IMR-90 (cell line): Measurements from ENCODE around the gene EID2B. TPM values are rescaled to one million over a fixed set of nuclear protein-coding genes. Genes with fewer than 3 reads are reported as not detected.

ENCODE experiments used
- ATAC-seq: fragments of 200-7000 bp; cut with Tn5 transposase; 2 replicates; pipeline ENCODE4 v1.9.1; 2020; ENCODE audit warnings: low read depth, mild to moderate bottlenecking, moderate library complexity
- BruUV-seq: library from RNA; stranded (reverse); fragments of 400-500 nt; replicated peaks from 2 replicates; lab custom pipeline; 2021; lab: Mats Ljungman, UMichigan
- CTCF ChIA-PET: fragments of 300-600 bp; formaldehyde crosslinking; extraction: SDS; loops from one replicate; lab custom pipeline; 2021; ENCODE audit warnings: antibody characterized with exemption; lab: Yijun Ruan, JAX
- POLR2A ChIA-PET: fragments of 300-600 bp; sonication (Branson Sonifier 250); formaldehyde crosslinking; loops from one replicate; lab custom pipeline; 2022; ENCODE audit warnings: antibody characterized with exemption; ENCODE audit not compliant: unreplicated experiment; lab: Charles Lee
- DNase-seq: peaks from one replicate; pipeline ENCODE4 v3.0.0; 2013
- H2AFZ ChIP-seq: replicated peaks from 2 replicates; pipeline ENCODE3; 2013; ENCODE audit warnings: low read length, mild to moderate bottlenecking; ENCODE audit not compliant: poor library complexity
- H2AK5ac ChIP-seq: 2 replicates; pipeline ENCODE4 v1.6.1; 2013; ENCODE audit warnings: low read depth, low read length, inconsistent platforms
- H2AK9ac ChIP-seq: replicated peaks from 2 replicates; pipeline ENCODE3; 2013; ENCODE audit warnings: mild to moderate bottlenecking, low read depth, low read length, moderate library complexity; ENCODE audit not compliant: poor library complexity
- H2BK120ac ChIP-seq: 2 replicates; pipeline ENCODE4 v1.6.1; 2013; ENCODE audit warnings: low read depth, low read length, inconsistent platforms
- H2BK15ac ChIP-seq: 3 replicates; pipeline ENCODE4 v1.6.1; 2013; ENCODE audit warnings: low read depth, low read length, inconsistent platforms
- H2BK20ac ChIP-seq: 2 replicates; pipeline ENCODE4 v1.6.1; 2013; ENCODE audit warnings: low read depth, mild to moderate bottlenecking, inconsistent platforms, low read length, moderate library complexity
- H2BK5ac ChIP-seq: 2 replicates; pipeline ENCODE4 v1.6.1; 2013; ENCODE audit warnings: mild to moderate bottlenecking, low read depth, low read length, inconsistent platforms; ENCODE audit not compliant: poor library complexity, severe bottlenecking
- H3K14ac ChIP-seq: replicated peaks from 2 replicates; pipeline ENCODE4 v1.6.1; 2013; ENCODE audit warnings: low read depth, low read length, inconsistent platforms
- H3K18ac ChIP-seq: 2 replicates; pipeline ENCODE4 v1.6.1; 2013; ENCODE audit warnings: low read depth, low read length, control low read depth
- H3K23ac ChIP-seq: 2 replicates; pipeline ENCODE4 v1.6.1; 2013; ENCODE audit warnings: low read depth, low read length, inconsistent platforms
- H3K27ac ChIP-seq: 2 replicates; pipeline ENCODE4 v1.5.1; 2013; ENCODE audit warnings: mild to moderate bottlenecking, control low read depth, low read length; ENCODE audit not compliant: insufficient read depth
- H3K27me3 ChIP-seq: 2 replicates; pipeline ENCODE4 v1.6.1; 2013; ENCODE audit warnings: low read length; ENCODE audit not compliant: control insufficient read depth, insufficient read depth
- H3K36me3 ChIP-seq: 2 replicates; pipeline ENCODE4 v1.6.1; 2013; ENCODE audit warnings: low read length, mixed read lengths; ENCODE audit not compliant: control insufficient read depth, insufficient read depth
- H3K4ac ChIP-seq: 2 replicates; pipeline ENCODE4 v1.6.1; 2013; ENCODE audit warnings: low read depth, low read length, inconsistent platforms
- H3K4me1 ChIP-seq: 2 replicates; pipeline ENCODE4 v1.6.1; 2013; ENCODE audit warnings: low read length, mixed read lengths; ENCODE audit not compliant: control insufficient read depth, insufficient read depth
- H3K4me2 ChIP-seq: 2 replicates; pipeline ENCODE4 v1.6.1; 2013; ENCODE audit warnings: low read depth, mild to moderate bottlenecking, control low read depth, low read length, moderate library complexity
- H3K4me3 ChIP-seq: 2 replicates; pipeline ENCODE4 v1.5.1; 2013; ENCODE audit warnings: low read depth, mild to moderate bottlenecking, control low read depth, low read length, moderate library complexity; ENCODE audit not compliant: insufficient read depth
- H3K56ac ChIP-seq: 2 replicates; pipeline ENCODE4 v1.6.1; 2013; ENCODE audit warnings: low read length, inconsistent platforms; ENCODE audit not compliant: insufficient read depth; ENCODE audit errors: extremely low read depth
- H3K79me1 ChIP-seq, 2 experiments: 2 replicates each; pipeline ENCODE4 v1.6.1; 2013; ENCODE audit warnings: low read length in 2 of 2, inconsistent platforms in 1 of 2, low read depth in 1 of 2
- H3K9ac ChIP-seq: 2 replicates; pipeline ENCODE4 v1.6.1; 2013; ENCODE audit warnings: low read depth, low read length, control low read depth
- H3K9me1 ChIP-seq: 2 replicates; pipeline ENCODE4 v1.6.1; 2013; ENCODE audit warnings: low read length, inconsistent platforms; ENCODE audit not compliant: insufficient read depth
- H3K9me3 ChIP-seq: 2 replicates; pipeline ENCODE4 v1.6.1; 2013; ENCODE audit warnings: low read length; ENCODE audit not compliant: control insufficient read depth, insufficient read depth
- H4K20me1 ChIP-seq: 2 replicates; pipeline ENCODE4 v1.6.1; 2013; ENCODE audit warnings: low read length, inconsistent platforms; ENCODE audit not compliant: insufficient read depth
- H4K5ac ChIP-seq: 2 replicates; pipeline ENCODE4 v1.6.1; 2013; ENCODE audit warnings: mild to moderate bottlenecking, low read depth, low read length, control low read depth
- H4K8ac ChIP-seq, 2 experiments: 2 replicates each; pipeline ENCODE4 v1.6.1; 2013; ENCODE audit warnings: low read depth in 2 of 2, low read length in 2 of 2, control low read depth in 1 of 2, inconsistent platforms in 1 of 2
- H4K91ac ChIP-seq: 2 replicates; pipeline ENCODE4 v1.6.1; 2013; ENCODE audit warnings: low read depth, low read length, inconsistent platforms; ENCODE audit not compliant: insufficient read depth
- BHLHE40 ChIP-seq: fragments of 150-350 bp; IDR thresholded peaks from 2 replicates; pipeline ENCODE4 v1.6.1; 2016; ENCODE audit warnings: mild to moderate bottlenecking, low read depth, low read length
- CEBPB ChIP-seq: IDR thresholded peaks from 2 replicates; pipeline ENCODE4 v1.6.1; 2012; ENCODE audit warnings: low read depth, low read length, improper control_type of control experiment
- CHD1 ChIP-seq: IDR thresholded peaks from 2 replicates; pipeline ENCODE4 v1.6.1; 2012; ENCODE audit warnings: low read depth, low read length, improper control_type of control experiment
- FOS ChIP-seq: fragments of 150-350 bp; IDR thresholded peaks from 2 replicates; pipeline ENCODE4 v1.6.1; 2016; ENCODE audit warnings: low read depth, low read length
- MAFK ChIP-seq: IDR thresholded peaks from 2 replicates; pipeline ENCODE4 v1.6.1; 2012; ENCODE audit warnings: low read depth, low read length, improper control_type of control experiment
- MAZ ChIP-seq: IDR thresholded peaks from 2 replicates; pipeline ENCODE4 v1.6.1; 2012; ENCODE audit warnings: low read depth, mild to moderate bottlenecking, low read length, improper control_type of control experiment, moderate library complexity, borderline replicate concordance
- MXI1 ChIP-seq: IDR thresholded peaks from 2 replicates; pipeline ENCODE4 v1.6.1; 2012; ENCODE audit warnings: low read depth, mild to moderate bottlenecking, low read length, moderate library complexity, borderline replicate concordance
- NFE2L2 ChIP-seq: fragments of 150-350 bp; IDR thresholded peaks from 2 replicates; pipeline ENCODE4 v1.6.1; 2016; ENCODE audit warnings: low read depth, mild to moderate bottlenecking, low read length
- POLR2A ChIP-seq: IDR thresholded peaks from 2 replicates; pipeline ENCODE4 v1.6.1; 2012; ENCODE audit warnings: mild to moderate bottlenecking, low read depth, low read length
- RAD21 ChIP-seq: IDR thresholded peaks from 2 replicates; pipeline ENCODE4 v1.6.1; 2012; ENCODE audit warnings: low read length, improper control_type of control experiment
- RCOR1 ChIP-seq: IDR thresholded peaks from 2 replicates; pipeline ENCODE4 v1.6.1; 2012; ENCODE audit warnings: mild to moderate bottlenecking, low read length, improper control_type of control experiment; ENCODE audit not compliant: insufficient replicate concordance
- RFX5 ChIP-seq: IDR thresholded peaks from 2 replicates; pipeline ENCODE4 v1.8.0; 2012; ENCODE audit warnings: low read depth, mild to moderate bottlenecking, low read length, moderate library complexity
- SMC3 ChIP-seq: fragments of 150-350 bp; IDR thresholded peaks from 2 replicates; pipeline ENCODE4 v1.6.1; 2016; ENCODE audit warnings: low read depth, mild to moderate bottlenecking, antibody characterized with exemption, low read length, moderate library complexity
- WGBS, 2 experiments: methylation state at CpG; one replicate each; pipeline versions ENCODE4 v1.1.5 to v1.1.7; 2013; ENCODE audit warnings: missing lambda C conversion rate in 2 of 2; ENCODE audit not compliant: insufficient read length in 1 of 2; ENCODE audit errors: extremely low coverage in 2 of 2; 5-methylcytosine and 5-hydroxymethylcytosine counted together
- dilution Hi-C: fragments of 300-500 bp; cut with HindIII; formaldehyde crosslinking; loops from one replicate; pipeline ENCODE4 v1.14.3; 2018; ENCODE audit warnings: low sequenced_read_pairs; ENCODE audit not compliant: unreplicated experiment
- in situ Hi-C: fragments of 300-500 bp; cut with MboI; formaldehyde crosslinking; loops from 3 replicates; pipeline ENCODE4 v1.14.3; 2019; ENCODE audit warnings: low sequenced_read_pairs, inconsistent platforms, mixed read lengths
- intact Hi-C: fragments of 100-400 bp; cut with micrococcal nuclease; formaldehyde crosslinking; loops from 2 replicates; pipeline ENCODE4 v1.10.0; 2022
- polyA plus RNA-seq, 3 experiments: library from polyadenylated mRNA; depleted of rRNA; stranded (reverse); fragments of >200 nt; gene quantifications; 2 replicates each; pipeline ENCODE4 v1.2.3, GENCODE V29; 2012; ENCODE audit warnings: low replicate concordance in 1 of 3
- total RNA-seq: library from RNA; depleted of rRNA; stranded (reverse); fragments of >200 nt; gene quantifications from 2 replicates; pipeline ENCODE4 v1.2.3, GENCODE V29; 2012
- TF ChIP-seq, protein P1 (sequence below): fragments of 150-350 bp; IDR thresholded peaks from 2 replicates; pipeline ENCODE4 v1.6.1; 2017; ENCODE audit warnings: mild to moderate bottlenecking, antibody characterized with exemption, low read length, low read depth
- TF ChIP-seq, protein P2 (sequence below): conservative IDR thresholded peaks from 2 replicates; pipeline ENCODE4 v1.5.1; 2012; ENCODE audit warnings: mild to moderate bottlenecking, low read depth, low read length, improper control_type of control experiment
- TF ChIP-seq, protein P3 (sequence below): fragments of 150-350 bp; IDR thresholded peaks from 2 replicates; pipeline ENCODE4 v1.6.1; 2016; ENCODE audit warnings: low read depth, mild to moderate bottlenecking, low read length, moderate library complexity, borderline replicate concordance

Gene EID2B
- total and polyA plus RNA-seq, 2 of the 4 experiments (the other 2 are of a cell fraction) = 2.5 to 2.7 TPM

DNA sequence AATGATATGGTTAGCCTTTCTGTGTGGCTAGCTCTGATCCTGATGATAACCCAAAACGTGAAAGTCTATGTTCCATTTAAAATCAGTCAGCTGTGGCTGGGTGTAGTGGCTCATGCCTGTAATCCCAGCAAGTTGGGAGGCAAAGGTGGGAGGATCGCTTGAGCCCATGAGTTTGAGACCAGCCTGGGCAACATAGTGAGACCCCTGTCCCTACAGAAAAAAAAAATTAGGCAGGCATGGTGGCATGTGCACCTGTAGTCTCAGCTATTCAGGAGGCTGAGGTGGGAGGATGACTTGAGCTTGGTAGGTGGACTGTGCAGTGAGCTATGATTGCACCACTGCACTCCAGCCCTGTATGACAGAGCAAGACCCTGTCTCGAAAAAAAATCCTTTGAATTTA is 1.1 kb upstream of the EID2B start:
- Histone ChIP-seq H3K27ac (no peak overlapping the region), H3K4ac (no peak overlapping the region), H3K27me3 (no peaks in the 10 kb centered on the region), H3K23ac (no peak overlapping the region), H2BK15ac (no peak overlapping the region), H3K14ac (no peak overlapping the region), H2AFZ (no peak overlapping the region), H3K4me2 (no peak overlapping the region), H2BK120ac (no peak overlapping the region), H3K9me3 (no peaks in the 10 kb centered on the region), H2AK5ac (no peak overlapping the region), H3K4me1 (no peaks in the 10 kb centered on the region), H2BK5ac (no peak overlapping the region), H3K36me3 (no peaks in the 10 kb centered on the region; the same call in 1 of the 2 replicates), H3K9ac (no peak overlapping the region), H3K9me1 (no peaks in the 10 kb centered on the region), H4K5ac (no peak overlapping the region), H4K91ac (no peak overlapping the region), H2AK9ac (no peak overlapping the region), H3K18ac (no peak overlapping the region), H3K79me1 (peaks cover 7 to 46% of the 10 kb centered on the region in 2 experiments; a peak in 3 of 4 replicates), H3K4me3 (no peak overlapping the region), H3K56ac (no peak overlapping the region), H2BK20ac (no peak overlapping the region), H4K20me1 (no peaks in the 10 kb centered on the region; the same call in 1 of the 2 replicates), H4K8ac (no peak overlapping the region)
- ATAC-seq = no peak
- intact Hi-C loops (loop anchor here (2.0 to 5.0 kb wide), 3 partner anchors 36 to 131 kb away; partner anchors contain the start of genes DLL3 and TIMM50), in situ Hi-C loops (no loop called here), dilution Hi-C loops (no loop called here)
- ChIA-PET CTCF (interaction anchor here (0.8 to 0.9 kb wide), 3 partner anchors 18 to 59 kb away, joined by 3 read pairs; no protein-coding TSS in a partner anchor), POLR2A (no interaction called here)
- no peak for TF ChIP-seq SMC3
- TF ChIP-seq, protein P1, sequence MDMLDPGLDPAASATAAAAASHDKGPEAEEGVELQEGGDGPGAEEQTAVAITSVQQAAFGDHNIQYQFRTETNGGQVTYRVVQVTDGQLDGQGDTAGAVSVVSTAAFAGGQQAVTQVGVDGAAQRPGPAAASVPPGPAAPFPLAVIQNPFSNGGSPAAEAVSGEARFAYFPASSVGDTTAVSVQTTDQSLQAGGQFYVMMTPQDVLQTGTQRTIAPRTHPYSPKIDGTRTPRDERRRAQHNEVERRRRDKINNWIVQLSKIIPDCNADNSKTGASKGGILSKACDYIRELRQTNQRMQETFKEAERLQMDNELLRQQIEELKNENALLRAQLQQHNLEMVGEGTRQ = no peak
- no peak for TF ChIP-seq RCOR1
- TF ChIP-seq, protein P2, sequence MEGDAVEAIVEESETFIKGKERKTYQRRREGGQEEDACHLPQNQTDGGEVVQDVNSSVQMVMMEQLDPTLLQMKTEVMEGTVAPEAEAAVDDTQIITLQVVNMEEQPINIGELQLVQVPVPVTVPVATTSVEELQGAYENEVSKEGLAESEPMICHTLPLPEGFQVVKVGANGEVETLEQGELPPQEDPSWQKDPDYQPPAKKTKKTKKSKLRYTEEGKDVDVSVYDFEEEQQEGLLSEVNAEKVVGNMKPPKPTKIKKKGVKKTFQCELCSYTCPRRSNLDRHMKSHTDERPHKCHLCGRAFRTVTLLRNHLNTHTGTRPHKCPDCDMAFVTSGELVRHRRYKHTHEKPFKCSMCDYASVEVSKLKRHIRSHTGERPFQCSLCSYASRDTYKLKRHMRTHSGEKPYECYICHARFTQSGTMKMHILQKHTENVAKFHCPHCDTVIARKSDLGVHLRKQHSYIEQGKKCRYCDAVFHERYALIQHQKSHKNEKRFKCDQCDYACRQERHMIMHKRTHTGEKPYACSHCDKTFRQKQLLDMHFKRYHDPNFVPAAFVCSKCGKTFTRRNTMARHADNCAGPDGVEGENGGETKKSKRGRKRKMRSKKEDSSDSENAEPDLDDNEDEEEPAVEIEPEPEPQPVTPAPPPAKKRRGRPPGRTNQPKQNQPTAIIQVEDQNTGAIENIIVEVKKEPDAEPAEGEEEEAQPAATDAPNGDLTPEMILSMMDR = no peak
- TF ChIP-seq MAZ = no peak
- no peak for TF ChIP-seq CEBPB
- no peak for TF ChIP-seq BHLHE40
- TF ChIP-seq RAD21 = no peak
- TF ChIP-seq, protein P3, sequence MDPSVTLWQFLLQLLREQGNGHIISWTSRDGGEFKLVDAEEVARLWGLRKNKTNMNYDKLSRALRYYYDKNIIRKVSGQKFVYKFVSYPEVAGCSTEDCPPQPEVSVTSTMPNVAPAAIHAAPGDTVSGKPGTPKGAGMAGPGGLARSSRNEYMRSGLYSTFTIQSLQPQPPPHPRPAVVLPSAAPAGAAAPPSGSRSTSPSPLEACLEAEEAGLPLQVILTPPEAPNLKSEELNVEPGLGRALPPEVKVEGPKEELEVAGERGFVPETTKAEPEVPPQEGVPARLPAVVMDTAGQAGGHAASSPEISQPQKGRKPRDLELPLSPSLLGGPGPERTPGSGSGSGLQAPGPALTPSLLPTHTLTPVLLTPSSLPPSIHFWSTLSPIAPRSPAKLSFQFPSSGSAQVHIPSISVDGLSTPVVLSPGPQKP = no peak
- TF ChIP-seq RFX5 = no peak
- no peak for TF ChIP-seq MAFK
- TF ChIP-seq CHD1 = no peak
- TF ChIP-seq POLR2A = no peak
- no peak for TF ChIP-seq FOS
- no peak for TF ChIP-seq NFE2L2
- TF ChIP-seq MXI1 = no peak
- BruUV-seq = no TSS peak
- WGBS, 2 experiments = 57% methylated on average over 1 of the region's 3 CpGs; no CpG with 5 or more reads in 1 of the 2 experiments
- no peak for DNase-seq
